HG02970 (cell line): ENCODE data around the gene ZNF165.
"Not testable (repeated sequence)": the region's sequence is repeated elsewhere in the genome, so short reads cannot be mapped to it uniquely, and the experiment has no call there.

Experiments used
- ATAC-seq: cut with Tn5 transposase; IDR thresholded peaks from one replicate; pipeline ENCODE4 v1.9.1; 2021; ENCODE audit warnings: mild to moderate bottlenecking, moderate library complexity, moderate number of reproducible peaks; ENCODE audit not compliant: unreplicated experiment, low FRiP score

Gene ZNF165

DNA sequence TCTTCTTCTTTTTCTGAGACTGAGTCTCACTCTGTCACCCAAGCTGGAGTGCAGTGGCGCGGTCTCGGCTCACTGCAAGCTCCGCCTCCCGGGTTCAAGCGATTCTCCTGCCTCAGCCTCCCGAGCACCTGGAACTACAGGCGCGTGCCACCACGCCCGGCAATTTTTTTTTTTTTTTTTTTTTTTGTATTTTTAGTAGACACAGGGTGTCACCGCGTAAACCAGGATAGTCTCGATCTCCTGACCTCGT lies at the start of gene ZNF165:
Gene ZNF165 (plus strand): TSS at position 188 of the 250 bp plus-strand sequence. CDS start 4,913 bp downstream, outside the sequence.
- ATAC-seq = not testable (repeated sequence)

DNA sequence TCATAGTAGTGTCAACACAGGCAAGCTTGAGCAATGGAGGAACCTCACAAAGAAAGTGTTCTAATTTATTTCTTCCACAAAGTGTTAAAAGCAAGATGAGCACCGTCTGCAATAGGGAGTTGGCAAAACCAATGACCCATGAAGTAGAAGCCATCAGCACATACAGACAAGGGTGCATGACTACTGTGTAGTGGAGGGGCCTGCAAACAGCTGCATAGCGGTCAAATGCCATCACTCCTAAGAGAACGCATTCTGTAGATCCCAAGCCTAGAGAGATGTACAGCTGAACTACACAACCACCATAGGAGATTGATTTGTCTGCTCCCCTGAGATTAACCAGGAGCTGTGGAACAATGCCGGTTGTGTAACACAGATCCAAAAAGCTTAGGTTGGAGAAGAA lies 26.8 kb upstream of the ZNF165 start:
- ATAC-seq = no peak

DNA sequence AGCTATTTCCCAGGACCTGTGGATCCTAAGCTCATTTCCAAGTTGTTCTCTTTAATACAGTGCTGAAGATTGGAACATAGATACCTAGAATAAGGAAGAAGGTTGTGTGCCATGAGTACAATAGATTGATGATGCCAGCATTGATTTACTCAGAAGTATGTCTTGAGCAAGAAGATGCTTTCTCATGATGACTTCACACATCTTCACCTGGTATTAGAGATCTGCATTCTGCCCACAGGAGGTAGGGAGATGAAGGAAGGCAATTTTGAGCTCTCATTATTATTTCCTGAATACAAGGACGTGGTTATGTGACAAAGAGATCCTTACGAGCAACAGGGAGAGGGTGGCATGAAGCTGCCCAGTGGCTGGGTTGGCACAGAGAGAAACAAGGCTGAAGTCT lies 20.0 kb upstream of the ZNF165 start:
- no peak for ATAC-seq

DNA sequence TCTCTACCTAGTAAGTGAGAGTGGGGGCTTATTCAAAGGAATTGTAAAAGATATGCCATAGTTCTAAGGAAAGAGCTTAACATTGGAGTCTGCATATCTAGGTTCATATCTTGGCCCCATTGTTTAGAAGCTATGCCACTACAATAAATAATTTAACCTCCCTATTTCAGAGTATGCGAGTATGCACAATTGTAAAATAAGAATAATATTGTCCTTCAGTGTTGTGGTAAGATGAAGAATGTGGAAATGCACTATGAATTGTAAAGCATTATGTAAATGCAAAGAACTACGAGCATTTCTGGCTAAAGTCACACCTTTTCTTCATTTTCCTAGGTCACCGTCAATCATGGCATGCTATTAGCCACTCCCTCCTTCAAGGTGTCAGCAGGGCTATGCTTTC lies 16.1 kb upstream of the ZNF165 start:
- no peak for ATAC-seq

DNA sequence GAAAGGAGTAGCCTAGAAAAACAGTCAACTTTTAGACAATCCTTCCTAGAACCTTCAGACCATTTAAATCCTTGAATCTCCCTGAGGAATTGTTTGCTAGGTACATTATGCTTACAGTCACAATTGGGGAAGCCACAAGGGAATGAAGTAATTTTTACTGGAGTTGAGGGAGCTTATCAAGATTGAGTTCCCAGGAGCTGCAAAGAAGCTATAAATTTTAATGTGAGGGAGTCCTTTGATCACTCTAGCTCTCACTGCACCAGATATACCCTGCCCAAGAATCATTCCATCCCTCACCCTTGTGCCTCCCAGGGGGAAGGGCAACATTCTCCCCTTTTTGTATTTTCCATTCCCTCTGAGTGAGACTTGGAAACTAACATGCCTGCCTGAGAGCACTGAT lies 12.3 kb upstream of the ZNF165 start:
- no peak for ATAC-seq

DNA sequence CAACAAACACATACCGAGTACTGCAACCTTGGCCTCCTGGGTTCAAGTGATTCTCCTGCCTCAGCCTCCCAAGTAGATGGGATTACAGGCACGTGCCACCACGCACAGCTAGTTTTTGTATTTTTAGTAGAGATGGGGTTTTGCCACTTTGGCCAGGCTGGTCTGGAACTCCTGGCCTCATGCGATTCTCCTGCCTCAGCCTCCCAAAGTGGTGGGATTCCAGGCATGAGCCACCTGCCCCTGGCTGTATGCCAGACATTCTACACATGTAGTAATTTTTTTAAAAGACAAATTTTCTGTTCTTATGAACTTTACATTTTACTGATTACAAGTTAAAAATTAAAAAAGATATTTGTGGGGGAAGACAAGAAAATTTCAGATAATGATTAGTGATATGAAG lies 9.4 kb upstream of the ZNF165 start:
- not testable (repeated sequence) for ATAC-seq

DNA sequence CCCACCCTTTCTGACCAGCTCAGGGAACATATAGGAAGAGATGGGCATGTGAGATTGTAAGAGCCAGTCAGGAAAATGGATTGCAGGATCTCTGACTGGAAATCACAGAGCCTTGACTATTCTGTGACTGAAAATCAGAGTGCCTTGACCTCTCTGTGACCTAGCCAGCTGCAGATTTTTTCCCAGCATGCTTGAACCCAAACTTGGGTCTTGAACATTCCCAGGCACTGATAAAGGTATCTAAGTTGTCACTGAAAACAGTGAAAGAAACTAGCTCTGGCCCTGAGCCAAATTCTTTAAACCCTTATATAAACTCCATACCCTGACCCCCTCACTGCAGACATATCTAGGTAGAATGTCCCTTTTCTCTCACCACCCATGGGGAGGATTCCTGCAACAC lies 2.3 kb upstream of the ZNF165 start:
- ATAC-seq = no peak

DNA sequence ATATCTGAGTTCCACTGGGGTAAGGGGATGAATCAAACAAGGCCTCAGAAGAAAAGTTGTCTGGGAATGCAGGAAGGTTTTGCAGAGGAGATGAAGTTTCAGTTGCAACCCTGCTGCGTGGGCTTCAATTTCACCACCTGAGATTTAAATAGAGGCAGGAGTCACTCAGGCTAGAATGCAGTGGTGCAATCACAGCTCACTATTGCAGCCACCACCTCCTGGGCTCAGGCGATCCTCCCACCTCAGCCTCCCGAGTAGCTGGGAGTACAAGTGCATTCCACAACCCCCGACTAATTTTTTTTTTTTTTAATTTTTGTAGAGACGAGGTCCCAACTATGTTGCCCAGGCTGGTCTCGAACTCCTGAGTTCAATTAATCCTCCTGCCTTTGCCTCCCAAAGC lies 1.5 kb upstream of the ZNF165 start:
- ATAC-seq = no peak

DNA sequence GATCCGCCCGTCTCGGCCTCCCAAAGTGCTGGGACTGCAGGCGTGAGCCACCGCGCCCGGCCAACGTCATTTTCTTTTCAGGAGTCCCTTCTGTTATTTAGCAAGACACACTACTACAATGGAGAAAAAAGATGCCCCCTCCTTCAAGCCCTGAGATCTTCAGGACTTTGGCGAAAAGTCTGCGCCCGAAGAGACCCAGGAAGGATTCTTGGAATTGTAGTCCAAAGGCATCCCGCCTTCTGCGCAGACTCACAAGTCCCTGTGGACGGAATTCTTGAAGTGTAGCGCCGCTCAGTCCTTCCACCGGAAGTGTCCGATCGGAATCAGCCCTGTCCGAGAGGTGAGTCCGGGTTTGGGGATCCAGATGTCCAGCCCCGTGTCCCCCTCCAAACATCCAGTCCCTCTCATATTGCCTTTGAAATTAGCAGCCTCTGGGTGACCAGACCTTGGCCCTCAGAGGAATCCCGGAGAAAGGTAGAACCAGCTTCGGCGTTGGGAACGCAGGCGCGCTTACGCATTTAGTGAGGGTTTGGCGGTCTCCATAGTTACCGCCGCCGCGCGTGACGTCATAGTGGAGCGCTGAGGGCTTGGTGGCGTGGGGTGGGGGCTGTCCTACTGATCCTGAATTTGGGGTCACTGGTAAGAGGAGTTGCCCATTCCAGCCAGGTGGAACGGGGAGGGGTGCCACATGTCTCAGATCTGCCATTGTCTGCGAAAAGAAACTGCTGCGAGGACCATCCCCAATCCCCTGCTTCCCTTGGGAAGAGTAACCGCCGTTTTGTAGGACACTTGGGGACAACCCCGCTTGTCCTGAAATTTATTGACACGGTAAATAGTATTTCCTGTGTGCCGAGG lies 490 bp downstream of the ZNF165 start:
- ATAC-seq = peak; percentile 63

DNA sequence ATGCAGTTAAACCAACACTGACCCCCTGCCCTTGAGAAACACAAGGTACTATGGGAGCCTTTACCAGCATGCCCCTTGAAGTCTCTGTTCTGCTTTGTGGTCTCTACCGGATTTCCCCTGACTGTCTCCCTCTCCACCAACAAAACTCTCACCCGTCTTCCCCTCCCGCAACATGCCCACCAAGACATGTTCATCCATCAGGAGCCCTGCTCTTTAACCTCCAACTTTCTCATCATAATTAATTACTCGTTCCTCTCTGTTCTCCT lies 1.1 kb downstream of the ZNF165 start:
- ATAC-seq = peak; percentile 33

DNA sequence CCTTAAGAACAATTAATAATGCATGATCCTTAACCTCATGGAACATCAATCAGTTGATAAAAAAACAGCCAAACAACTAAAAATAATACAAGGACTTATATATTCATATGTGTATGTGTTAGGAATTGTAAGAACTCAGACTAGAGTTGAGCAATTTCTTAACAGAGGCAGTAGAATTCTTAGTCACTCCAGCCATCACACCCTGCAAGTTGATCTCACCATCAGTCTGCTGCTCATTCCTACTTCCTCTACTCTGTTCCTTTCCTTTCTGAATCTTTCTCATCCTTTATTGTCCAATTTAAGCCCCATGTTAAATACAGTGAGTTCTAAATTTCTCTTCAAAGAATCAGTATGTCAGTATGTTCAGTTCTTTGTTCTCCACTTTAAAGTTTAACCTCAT lies 2.6 kb downstream of the ZNF165 start:
- ATAC-seq = no peak

DNA sequence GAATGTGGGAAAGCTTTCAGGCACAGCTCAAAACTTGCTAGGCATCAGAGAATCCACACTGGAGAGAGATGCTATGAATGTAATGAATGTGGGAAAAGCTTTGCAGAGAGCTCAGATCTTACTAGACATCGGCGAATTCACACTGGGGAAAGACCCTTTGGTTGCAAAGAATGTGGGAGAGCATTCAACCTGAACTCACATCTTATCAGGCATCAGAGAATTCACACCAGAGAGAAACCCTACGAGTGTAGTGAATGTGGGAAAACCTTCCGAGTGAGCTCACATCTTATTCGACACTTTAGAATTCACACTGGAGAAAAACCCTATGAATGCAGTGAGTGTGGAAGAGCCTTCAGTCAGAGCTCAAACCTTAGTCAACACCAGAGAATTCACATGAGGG lies 8.7 kb downstream of the ZNF165 start:
- no peak for ATAC-seq

DNA sequence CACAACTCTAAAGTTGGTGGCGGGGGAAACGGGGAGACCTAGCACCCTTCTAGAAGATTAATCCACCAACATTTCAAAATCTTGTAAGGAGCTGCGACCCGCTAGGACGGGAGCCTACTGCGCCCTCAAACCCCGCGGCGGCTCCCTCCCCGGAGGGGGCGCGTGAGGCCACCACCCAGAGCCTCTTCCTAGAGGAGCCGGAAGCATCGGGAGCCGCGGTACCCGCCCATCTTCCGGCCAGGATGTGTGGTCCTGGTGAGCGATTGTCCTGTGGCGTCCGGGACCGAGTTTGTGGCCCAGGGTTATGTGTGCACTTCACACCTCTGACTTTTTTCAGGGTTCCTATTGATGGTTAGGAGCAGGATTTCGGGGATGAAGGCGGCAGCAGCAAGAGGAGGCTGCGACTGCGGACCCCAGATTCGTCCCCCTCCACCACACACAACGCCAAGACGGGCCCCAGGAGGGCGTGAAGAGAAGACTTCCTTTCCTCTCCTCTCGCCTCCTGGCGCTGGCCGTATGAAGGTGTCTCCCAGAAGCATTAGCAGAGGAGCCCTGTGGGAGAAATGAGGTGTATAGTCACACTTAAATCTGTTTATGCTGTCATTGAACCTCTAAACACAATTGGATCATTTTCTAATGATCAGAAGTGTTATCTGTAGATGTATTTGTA lies 10.7 kb downstream of the ZNF165 start:
- no peak for ATAC-seq

DNA sequence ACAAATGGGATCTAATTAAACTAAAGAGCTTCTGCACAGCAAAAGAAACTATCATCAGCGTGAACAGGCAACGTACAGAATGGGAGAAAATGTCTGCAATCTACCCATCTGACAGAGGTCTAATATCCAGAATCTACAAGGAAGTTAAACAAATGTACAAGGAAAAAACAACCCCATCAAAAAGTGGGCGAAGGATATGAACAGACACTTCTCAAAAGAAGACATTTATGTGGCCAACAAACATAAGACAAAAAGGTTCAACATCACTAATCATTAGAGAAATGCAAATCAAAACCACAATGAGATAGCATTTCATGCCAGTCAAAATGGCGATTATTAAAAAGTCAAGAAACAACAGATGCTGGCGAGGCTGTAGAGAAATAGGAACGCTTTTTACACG lies 21.9 kb downstream of the ZNF165 start:
- not testable (repeated sequence) for ATAC-seq

DNA sequence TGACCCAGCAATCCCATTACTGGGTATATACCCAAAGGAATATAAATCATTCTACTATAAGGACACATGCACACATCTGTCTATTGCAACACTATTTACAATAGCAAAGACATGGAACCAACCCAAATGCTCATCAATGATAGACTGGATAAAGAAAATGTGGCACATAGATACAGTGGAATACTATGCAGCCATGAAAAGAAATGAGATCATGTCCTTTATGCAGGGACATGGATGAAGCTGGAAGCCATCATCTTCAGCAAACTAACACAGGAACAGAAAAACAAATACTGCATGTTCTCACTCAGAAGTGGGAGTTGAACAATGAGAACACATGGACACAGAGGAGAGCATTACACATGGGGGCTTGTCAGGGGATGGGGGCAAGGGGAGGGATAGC lies 22.3 kb downstream of the ZNF165 start:
- ATAC-seq = not testable (repeated sequence)

DNA sequence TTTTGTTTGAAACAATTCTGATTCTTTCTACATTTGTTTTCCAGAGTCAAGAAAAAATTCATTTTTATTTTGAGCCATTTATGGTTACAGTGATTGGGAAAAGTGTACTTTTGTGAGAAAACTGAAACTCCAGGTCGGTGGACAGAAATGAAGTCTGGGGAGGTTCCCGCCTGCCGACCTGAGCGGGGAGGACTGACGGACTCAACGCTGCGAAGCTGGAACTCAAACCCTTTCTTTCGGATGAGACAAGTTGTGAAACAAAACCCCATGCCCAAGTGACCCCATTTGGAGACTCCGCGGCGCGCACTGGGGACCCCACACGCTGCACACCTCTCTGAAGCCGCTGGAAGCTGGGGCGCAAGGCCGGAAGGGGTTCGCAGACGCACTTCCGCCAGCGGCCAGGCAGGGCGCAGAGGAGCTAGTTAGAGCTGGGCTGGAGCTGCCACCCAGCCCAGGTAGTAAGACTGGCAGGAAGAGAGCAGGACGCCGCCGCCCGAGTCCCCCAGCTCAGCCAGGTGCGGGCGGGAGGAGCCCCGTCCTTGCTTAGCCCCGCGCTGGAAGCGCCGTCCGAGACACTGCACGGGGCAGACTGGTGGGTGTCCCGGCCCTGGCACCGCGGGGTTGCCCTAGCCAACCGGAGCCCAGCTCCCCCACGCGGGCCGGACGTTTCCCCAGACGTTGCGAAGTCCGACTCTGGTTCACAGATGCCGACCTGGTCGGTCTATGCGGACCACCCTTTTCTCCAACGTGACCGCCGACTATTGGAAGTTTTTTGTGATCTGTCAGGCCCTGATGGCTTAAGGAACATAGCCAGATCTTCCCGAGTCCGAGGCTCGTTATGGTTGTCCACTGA lies 24.2 kb downstream of the ZNF165 start:
- ATAC-seq = peak; percentile 96

DNA sequence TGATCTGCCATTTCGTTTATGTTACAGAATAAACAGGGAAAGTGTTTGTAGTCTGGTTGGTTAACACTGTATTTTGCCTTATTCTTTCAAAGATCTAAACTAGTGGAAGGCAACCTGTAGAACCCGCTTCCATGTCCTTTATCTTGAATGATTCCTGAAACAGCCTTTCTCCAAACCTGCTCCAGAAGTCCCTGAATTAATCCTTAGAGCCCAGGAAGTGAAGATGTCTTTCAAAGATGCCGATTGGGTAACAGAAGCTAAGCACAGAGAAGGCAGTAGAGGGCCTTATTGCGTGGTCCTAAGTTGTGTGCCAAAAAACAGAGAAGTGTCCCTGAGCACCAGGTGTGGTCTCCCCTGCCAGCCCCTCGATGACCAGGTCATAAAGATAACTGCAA lies 24.9 kb downstream of the ZNF165 start:
- no peak for ATAC-seq

DNA sequence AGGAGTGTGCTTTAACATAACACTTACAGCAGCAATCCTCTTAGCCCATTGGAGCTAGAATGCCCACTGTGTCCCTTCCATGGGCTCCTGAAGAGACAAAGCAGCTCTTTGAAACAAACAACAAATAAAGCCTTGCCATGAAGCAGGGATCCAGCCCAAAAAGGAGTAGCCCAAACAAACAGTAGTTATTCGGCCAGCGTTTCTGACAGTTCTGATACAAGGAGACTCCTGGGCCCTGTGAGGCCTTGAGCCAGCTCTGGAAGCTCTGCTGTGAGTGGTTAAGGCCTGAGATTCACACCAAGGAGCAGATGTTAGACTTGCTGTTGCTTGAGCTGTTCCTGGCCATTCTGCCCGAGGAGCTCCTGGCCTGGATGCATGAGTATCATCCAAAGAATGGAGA lies 27.1 kb downstream of the ZNF165 start:
- no peak for ATAC-seq

DNA sequence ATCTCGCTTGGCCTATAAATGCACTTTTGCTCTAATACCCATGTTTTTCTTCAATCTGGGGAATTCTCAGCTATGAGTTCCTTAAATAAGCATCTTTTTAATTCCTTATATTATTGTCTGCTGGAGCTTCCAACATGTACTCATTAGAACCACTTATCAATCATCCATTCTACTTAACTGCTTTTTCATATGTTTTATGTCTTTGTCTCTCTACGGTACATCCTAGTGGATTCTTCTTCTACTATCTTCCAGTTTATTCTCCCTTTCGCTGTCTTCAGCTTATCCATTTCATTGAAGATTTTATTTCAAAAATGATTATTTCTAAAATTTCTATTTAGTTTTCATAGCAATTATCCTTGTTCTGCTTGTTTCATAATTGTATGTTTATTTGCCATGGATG lies 31.6 kb downstream of the ZNF165 start:
- ATAC-seq = no peak

DNA sequence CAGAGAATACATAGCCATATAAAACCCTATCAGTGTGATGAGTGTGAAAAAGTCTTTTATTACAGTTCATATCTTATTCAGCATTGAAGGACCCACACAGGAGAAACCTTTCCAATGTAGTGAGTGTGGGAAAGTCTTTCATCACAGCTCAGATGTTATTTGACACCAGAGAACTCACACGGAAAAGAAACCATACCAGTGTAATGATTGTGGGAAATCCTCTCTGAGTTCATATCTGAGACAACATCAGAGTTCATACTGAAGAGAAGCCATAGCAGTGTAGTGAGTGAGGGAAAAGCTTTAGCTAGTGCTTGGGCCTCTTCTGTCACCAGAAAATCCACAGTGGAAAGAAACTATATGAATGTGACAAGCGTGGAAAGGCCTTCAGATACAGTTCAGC lies 35.4 kb downstream of the ZNF165 start:
- no peak for ATAC-seq

DNA sequence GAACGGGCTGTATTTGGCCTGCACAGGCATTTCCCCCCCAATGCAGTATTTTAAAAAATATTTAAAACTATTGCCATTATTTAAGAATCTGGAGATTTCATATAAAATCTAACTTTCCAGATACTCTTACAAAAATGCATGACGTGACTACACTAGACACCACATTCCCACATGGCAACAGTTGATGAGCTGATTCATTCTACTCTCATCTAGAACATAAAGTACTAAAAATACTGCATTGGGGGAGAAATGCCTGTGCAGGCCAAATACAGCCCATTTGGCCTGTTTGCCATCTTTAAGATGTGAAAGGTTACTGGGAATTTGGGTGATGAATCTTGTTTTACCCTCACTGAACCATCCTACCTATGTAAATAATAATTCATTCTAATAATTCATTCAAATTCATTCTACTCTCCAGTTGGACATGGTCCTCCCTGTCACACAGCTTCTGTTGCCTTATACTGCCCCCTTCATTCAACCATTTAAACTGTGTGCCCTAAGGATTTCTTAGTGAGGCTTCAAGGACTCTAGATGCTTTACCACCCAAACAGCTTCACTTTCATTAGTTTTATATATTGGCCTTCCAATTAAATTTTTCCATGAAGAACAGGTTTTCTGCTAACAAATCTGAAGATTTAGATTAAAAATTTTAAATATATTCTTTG lies 37.1 kb downstream of the ZNF165 start:
- no peak for ATAC-seq
